Spleen (tissue), 7 donors: ENCODE measurements around the gene GSK3B.

ENCODE experiments used
- POLR2A ChIP-seq, 3 donors: fragments of 450-650 bp; IDR thresholded peaks; one replicate each; pipeline ENCODE4 v1.5.1; 2017; ENCODE audit warnings: antibody characterized with exemption in 3 of 3, mild to moderate bottlenecking in 1 of 3
- POLR2AphosphoS5 ChIP-seq, 3 donors: sonication (generic); formaldehyde crosslinking; IDR thresholded peaks; one replicate each; pipeline ENCODE4 v1.5.1; 2017; ENCODE audit warnings: antibody characterized with exemption in 3 of 3
- TF ChIP-seq, protein P1 (sequence below), 11 experiments: fragments of 200-600 bp in 7 of 11; fragments of 450-650 bp in 4 of 11; sonication (generic) in 4 of 11; IDR thresholded peaks in 8 of 11; conservative IDR thresholded peaks in 3 of 11; 1 replicate in 7 of 11; 2 replicates in 4 of 11; pipeline versions ENCODE4 v1.4.0 to v1.8.0; 2016 to 2021; ENCODE audit warnings: antibody characterized with exemption in 11 of 11, inconsistent platforms in 4 of 11, mild to moderate bottlenecking in 1 of 11
- donor health status: DM: no; HTN: no; CAD: no; lungs with moderate emphysema.
- donor health status: DM: no; HTN: no; CAD: no.
- donor health status: DM: no; HTN: no; CAD: no.

DNA sequence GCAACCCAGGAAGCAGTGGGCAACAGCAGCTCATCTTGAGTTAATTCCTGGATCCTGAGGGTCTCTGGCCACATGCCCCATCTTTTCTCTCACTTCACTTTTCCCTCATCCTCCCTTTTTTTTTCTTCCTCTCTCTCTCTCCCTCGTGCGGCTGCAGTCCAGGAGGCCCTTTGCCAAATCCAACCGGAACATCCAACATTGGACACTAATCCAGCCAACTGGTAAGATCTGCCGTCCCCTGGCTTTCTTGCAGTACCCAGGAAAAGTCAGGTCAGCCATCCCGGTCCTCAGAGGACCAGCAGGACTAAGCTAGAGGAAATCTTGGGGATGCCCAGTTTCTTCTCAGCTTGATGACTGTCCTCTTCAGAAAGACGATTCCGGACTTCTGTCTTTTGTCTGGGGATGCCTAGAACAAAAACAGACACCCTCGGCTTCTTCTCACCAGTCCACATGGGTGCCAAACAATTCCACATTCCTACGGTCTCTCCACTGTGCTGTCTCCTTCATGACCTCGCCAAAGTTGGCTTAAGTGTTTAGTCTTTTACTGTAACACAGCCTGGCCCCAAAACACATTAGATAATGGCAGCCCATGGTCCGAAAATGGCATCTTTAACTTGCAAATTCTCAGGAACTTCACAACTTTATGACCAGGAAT lies 115.6 kb downstream of the GSK3B start:
- TF ChIP-seq, protein P1, sequence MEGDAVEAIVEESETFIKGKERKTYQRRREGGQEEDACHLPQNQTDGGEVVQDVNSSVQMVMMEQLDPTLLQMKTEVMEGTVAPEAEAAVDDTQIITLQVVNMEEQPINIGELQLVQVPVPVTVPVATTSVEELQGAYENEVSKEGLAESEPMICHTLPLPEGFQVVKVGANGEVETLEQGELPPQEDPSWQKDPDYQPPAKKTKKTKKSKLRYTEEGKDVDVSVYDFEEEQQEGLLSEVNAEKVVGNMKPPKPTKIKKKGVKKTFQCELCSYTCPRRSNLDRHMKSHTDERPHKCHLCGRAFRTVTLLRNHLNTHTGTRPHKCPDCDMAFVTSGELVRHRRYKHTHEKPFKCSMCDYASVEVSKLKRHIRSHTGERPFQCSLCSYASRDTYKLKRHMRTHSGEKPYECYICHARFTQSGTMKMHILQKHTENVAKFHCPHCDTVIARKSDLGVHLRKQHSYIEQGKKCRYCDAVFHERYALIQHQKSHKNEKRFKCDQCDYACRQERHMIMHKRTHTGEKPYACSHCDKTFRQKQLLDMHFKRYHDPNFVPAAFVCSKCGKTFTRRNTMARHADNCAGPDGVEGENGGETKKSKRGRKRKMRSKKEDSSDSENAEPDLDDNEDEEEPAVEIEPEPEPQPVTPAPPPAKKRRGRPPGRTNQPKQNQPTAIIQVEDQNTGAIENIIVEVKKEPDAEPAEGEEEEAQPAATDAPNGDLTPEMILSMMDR (IDR thresholded peaks at IDR 0.05 in 8 of 11, conservative IDR thresholded peaks at IDR 0.05 in 3 of 11): no peak
- TF ChIP-seq POLR2A (IDR thresholded peaks at IDR 0.05) (no peak), POLR2AphosphoS5 (IDR thresholded peaks at IDR 0.05) (no peak)
